ENCODE results near the gene ATP8B1. TPM values are rescaled to one million over a fixed set of nuclear protein-coding genes. Genes with fewer than 3 reads are reported as not detected.

The ATP8B1 gene
- total and polyA plus RNA-seq, 2 donors (not counting 3 experiments of a cell fraction or from before 2014, with no cell fraction given) = 49.3 to 100 TPM

- dilution Hi-C loops (cut with MboI; ENCODE audit: extremely low pct_ligation_motif_present, low sequenced_read_pairs) (no loop called here), intact Hi-C loops (cut with micrococcal nuclease) (no loop called here)
- peaks cover 0 to 2% of the 10 kb centered on the region in 2 experiments for H3K36me3 ChIP-seq (ENCODE audit: control insufficient read depth in 2 of 2, extremely low read depth in 1 of 2, insufficient read depth in 2 of 2, low read length in 2 of 2)
- ChIA-PET POLR2A (interaction anchor here (0.9 kb wide), 1 partner anchor 11 kb away, joined by 3 read pairs; no protein-coding TSS in a partner anchor), CTCF (interaction anchor here (0.6 to 3.0 kb wide), 2 partner anchors 11 to 171 kb away, joined by 3 to 10 read pairs; no protein-coding TSS in a partner anchor)
- no peaks in the 10 kb centered on the region for H3K27me3 ChIP-seq (ENCODE audit: control insufficient read depth in 2 of 2, insufficient read depth in 2 of 2, low read length in 2 of 2)
- no peaks in the 10 kb centered on the region for H3K9me3 ChIP-seq (replicated peaks; ENCODE audit: control insufficient read depth, insufficient read depth, low read length)
- FAIRE-seq (no peak), DNase-seq (ENCODE audit: low read depth, low spot score) (no peak)
- no peak overlapping the region for H2AFZ ChIP-seq (ENCODE audit: low read depth, low read length)
- no peak overlapping the region for H3K27ac ChIP-seq (ENCODE audit: insufficient read depth, low read depth, low read length)
- H3K9me1 ChIP-seq (replicated peaks; ENCODE audit: control insufficient read depth, extremely low read depth, insufficient read depth, low read length) = no peaks in the 10 kb centered on the region
- no peaks in the 10 kb centered on the region for H4K20me1 ChIP-seq (replicated peaks; ENCODE audit: control insufficient read depth, extremely low read depth, insufficient read depth, low read length)
- no peak overlapping the region for H3K9ac ChIP-seq (replicated peaks; ENCODE audit: extremely low read depth, insufficient read depth, low read length)
- TF ChIP-seq POLR2AphosphoS5 (IDR thresholded peaks at IDR 0.05; ENCODE audit: insufficient read depth, low read depth, low read length) (no peak), MAX (IDR thresholded peaks at IDR 0.05; ENCODE audit: insufficient read depth, insufficient read length) (no peak), EZH2 (IDR thresholded peaks at IDR 0.05; ENCODE audit: borderline replicate concordance, low read depth, low read length, severe bottlenecking) (no peak), MYC (IDR thresholded peaks at IDR 0.05; ENCODE audit: low read depth, low read length) (no peak), FOS (IDR thresholded peaks at IDR 0.05; ENCODE audit: borderline replicate concordance, insufficient read depth, low read length) (no peak)
- H3K4me3 ChIP-seq (replicated peaks in 1 of 3; ENCODE audit: insufficient read depth in 1 of 3, low read depth in 1 of 3, low read length in 3 of 3) = no peak overlapping the region
- H3K4me2 ChIP-seq (ENCODE audit: insufficient read depth, low read length) = no peak overlapping the region
- peaks cover 44% of the 10 kb centered on the region for H3K4me1 ChIP-seq (ENCODE audit: control insufficient read depth, extremely low read depth, insufficient read depth, low read length)
- no TSS peak for BruUV-seq (replicated peaks)
- peaks cover 83% of the 10 kb centered on the region for H3K79me2 ChIP-seq (ENCODE audit: control insufficient read depth, insufficient read depth, low read length)
Measured at GRCh38 chr18:57794951-57795728, 8.0 kb downstream of the ATP8B1 start.

Measured in endothelial cell of umbilical vein (primary cell).